SK-N-MC (cell line): ENCODE measurements around the gene NUTM2F.
"Not testable (repeated sequence)": the region's sequence is repeated elsewhere in the genome, so short reads cannot be mapped to it uniquely, and the experiment has no call there.

ENCODE experiments used
- DNase-seq: peaks from one replicate; pipeline ENCODE4 v3.0.0-alpha.2; 2011; ENCODE audit warnings: low read depth, low spot score
- H3K27ac ChIP-seq: fragments of 200-600 bp; sonication (generic); 2 replicates; pipeline ENCODE4 v1.5.1; 2016; ENCODE audit warnings: mixed run types
- H3K36me3 ChIP-seq: fragments of 200-600 bp; sonication (generic); 2 replicates; pipeline ENCODE4 v1.6.1; 2017; ENCODE audit warnings: antibody characterized with exemption, low read length, mixed read lengths; ENCODE audit not compliant: insufficient read depth
- H3K4me3 ChIP-seq: fragments of 200-600 bp; sonication (generic); 2 replicates; pipeline ENCODE4 v1.5.1; 2016
- H3K9ac ChIP-seq: fragments of 200-600 bp; sonication (generic); 2 replicates; pipeline ENCODE4 v1.8.0; 2017; ENCODE audit warnings: mixed run types, mixed read lengths; ENCODE audit not compliant: insufficient read length
- H3K9me3 ChIP-seq: fragments of 200-600 bp; sonication (generic); 2 replicates; pipeline ENCODE4 v1.6.1; 2017; ENCODE audit warnings: low read depth, mild to moderate bottlenecking, antibody characterized with exemption, low read length, moderate library complexity, mixed read lengths
- EZH2 ChIP-seq: fragments of 200-600 bp; sonication (generic); IDR thresholded peaks from one replicate; pipeline ENCODE4 v1.6.1; 2017; ENCODE audit warnings: antibody characterized with exemption
- FOXP2 ChIP-seq: optimal IDR thresholded peaks from 2 replicates; pipeline ENCODE3; 2011; ENCODE audit warnings: mild to moderate bottlenecking, moderate library complexity; ENCODE audit not compliant: insufficient read depth; ENCODE audit errors: extremely low read length, control extremely low read depth
- POLR2AphosphoS5 ChIP-seq: IDR thresholded peaks from 2 replicates; pipeline ENCODE4 v1.6.1; 2012; ENCODE audit warnings: mild to moderate bottlenecking, low read depth, low read length, borderline replicate concordance

Gene NUTM2F

GRCh38 chr9:94277885-94278536, 50.4 kb downstream of the NUTM2F start:
- no peak for DNase-seq
- Histone ChIP-seq H3K36me3 (peaks cover 35% of the 10 kb centered on the region), H3K27ac (no peak overlapping the region), H3K9me3 (no peaks in the 10 kb centered on the region), H3K9ac (no peak overlapping the region), H3K4me3 (no peak overlapping the region)
- TF ChIP-seq EZH2 = no peak
- no peak for TF ChIP-seq FOXP2
- no peak for TF ChIP-seq POLR2AphosphoS5

- not testable (repeated sequence) for H3K9ac ChIP-seq, DNase-seq, H3K27ac ChIP-seq, H3K9me3 ChIP-seq, H3K4me3 ChIP-seq
- peaks cover 32% of the 10 kb centered on the region for H3K36me3 ChIP-seq
Observed at GRCh38 chr9:94277029-94277428, 51.4 kb downstream of the NUTM2F start.

- no peak overlapping the region for H3K27ac ChIP-seq
- H3K9me3 ChIP-seq = peaks cover 2% of the 10 kb centered on the region; the same call in 1 of the 2 replicates
- no peak overlapping the region for H3K9ac ChIP-seq
- no peak for DNase-seq
- TF ChIP-seq EZH2 = no peak
- TF ChIP-seq FOXP2 = no peak
- no peak for TF ChIP-seq POLR2AphosphoS5
- no peak overlapping the region for H3K4me3 ChIP-seq
- H3K36me3 ChIP-seq = peaks cover 3% of the 10 kb centered on the region; the same call in 1 of the 2 replicates
Observed at GRCh38 chr9:94270009-94270408, 58.4 kb downstream of the NUTM2F start.

- H3K27ac ChIP-seq = no peak overlapping the region
- H3K9me3 ChIP-seq = peaks cover 2% of the 10 kb centered on the region; the same call in 1 of the 2 replicates
- H3K9ac ChIP-seq = no peak overlapping the region
- no peak for DNase-seq
- TF ChIP-seq EZH2 = no peak
- peaks cover 5% of the 10 kb centered on the region; the same call in 1 of the 2 replicates for H3K36me3 ChIP-seq
- no peak overlapping the region for H3K4me3 ChIP-seq
Observed at GRCh38 chr9:94269264-94269663, 59.2 kb downstream of the NUTM2F start.
